RKO (cell line): ENCODE data around the gene BRD7.

ENCODE experiments used
- DNase-seq: peaks from one replicate; pipeline ENCODE4 v3.0.0-alpha.2; 2016; ENCODE audit warnings: low spot score

Gene BRD7

GRCh38 chr16:50318796-50319578 lies 49.8 kb downstream of the BRD7 start:
- no peak for DNase-seq

- DNase-seq: no peak
Measured at GRCh38 chr16:50316848-50317630, 51.7 kb downstream of the BRD7 start.

GRCh38 chr16:50316102-50316847 lies 52.5 kb downstream of the BRD7 start:
- DNase-seq: no peak

GRCh38 chr16:50315346-50315997 lies 53.3 kb downstream of the BRD7 start:
- DNase-seq: no peak

GRCh38 chr16:50314665-50315064 lies 54.1 kb downstream of the BRD7 start:
- no peak for DNase-seq

GRCh38 chr16:50313596-50314478 lies 55.0 kb downstream of the BRD7 start:
- no peak for DNase-seq

- no peak for DNase-seq
Measured at GRCh38 chr16:50311891-50312501, 56.8 kb downstream of the BRD7 start.

GRCh38 chr16:50311134-50311528 lies 57.7 kb downstream of the BRD7 start:
- no peak for DNase-seq

GRCh38 chr16:50310308-50311133 lies 58.3 kb downstream of the BRD7 start:
- DNase-seq: no peak

- DNase-seq: no peak
Measured at GRCh38 chr16:50309527-50310307, 59.1 kb downstream of the BRD7 start.

- DNase-seq: no peak
Measured at GRCh38 chr16:50309156-50309526, 59.6 kb downstream of the BRD7 start.

GRCh38 chr16:50308237-50308965 lies 60.4 kb downstream of the BRD7 start:
- DNase-seq: no peak

GRCh38 chr16:50306287-50306686 lies 62.5 kb downstream of the BRD7 start:
- no peak for DNase-seq

- DNase-seq: no peak
Measured at GRCh38 chr16:50305441-50306061, 63.2 kb downstream of the BRD7 start.

- no peak for DNase-seq
Measured at GRCh38 chr16:50304467-50305440, 64.0 kb downstream of the BRD7 start.

GRCh38 chr16:50303605-50304466 lies 65.0 kb downstream of the BRD7 start:
- no peak for DNase-seq
